Lower leg skin (tissue), 4 donors: ENCODE measurements around the gene LLGL1. TPM values are rescaled to one million over a fixed set of nuclear protein-coding genes. Genes with fewer than 3 reads are reported as not detected.

ENCODE experiments used
- DNase-seq, 2 donors: peaks; one replicate each; pipeline ENCODE4 v3.0.0-alpha.2; 2019; ENCODE audit warnings: low spot score in 2 of 2
- H3K4me3 ChIP-seq: fragments of 200-600 bp; sonication (generic); 2 replicates; pipeline ENCODE4 v1.5.1; 2017; ENCODE audit warnings: mild to moderate bottlenecking, low read depth; ENCODE audit not compliant: poor library complexity, severe bottlenecking
- POLR2A ChIP-seq, 2 donors: fragments of 450-650 bp; IDR thresholded peaks; one replicate each; pipeline ENCODE4 v1.6.1; 2016 to 2017; ENCODE audit warnings: antibody characterized with exemption in 2 of 2, mild to moderate bottlenecking in 1 of 2, moderate library complexity in 1 of 2
- whole genome bisulfite sequencing, 2 donors: methylation state at CpG; one replicate each; pipeline ENCODE4 v1.1.5; 2018; 5-methylcytosine and 5-hydroxymethylcytosine counted together
- intact Hi-C: fragments of 100-400 bp; cut with DNase I; formaldehyde crosslinking; loops from one replicate; pipeline ENCODE4 v1.15.0; 2023; ENCODE audit warnings: low total_unique reads
- total RNA-seq, 4 donors: library from RNA; depleted of rRNA; stranded (reverse); fragments of >200 nt; gene quantifications; one replicate each; pipeline ENCODE4 v1.1.0, GENCODE V29; 2016
- TF ChIP-seq, protein P1 (sequence below), 3 donors: fragments of 450-650 bp; IDR thresholded peaks; one replicate each; pipeline ENCODE4 v1.5.1; 2016; ENCODE audit warnings: antibody characterized with exemption in 3 of 3, mild to moderate bottlenecking in 3 of 3, moderate library complexity in 2 of 3

The LLGL1 gene
- total RNA-seq, 4 donors from 2014 or later: 24.5 to 32.7 (median 29.3) TPM

DNA sequence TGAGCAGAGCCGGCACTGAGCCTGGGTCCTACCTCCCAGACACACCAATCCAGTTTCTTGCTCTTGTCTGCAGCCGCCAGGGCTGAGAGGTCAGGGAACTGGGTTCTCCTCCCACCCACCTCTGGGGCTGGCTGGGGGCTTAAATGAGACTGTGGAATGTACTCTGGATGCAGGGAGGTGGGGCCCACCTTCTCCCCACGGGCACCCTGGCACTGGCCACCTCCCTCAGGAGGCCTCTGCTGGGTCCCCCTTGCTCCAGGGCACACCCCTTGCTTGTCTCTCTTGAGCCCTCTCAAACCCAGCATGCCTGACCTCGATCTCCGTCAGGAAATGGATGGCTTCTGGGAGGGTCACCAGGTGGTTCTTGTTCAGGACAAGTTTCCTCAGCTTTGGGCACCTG is 26.7 kb downstream of the LLGL1 start:
- H3K4me3 ChIP-seq: no peak overlapping the region
- 90 to 93% methylated on average over 4 to 5 of the region's 5 CpGs for WGBS, 2 donors
- TF ChIP-seq, protein P1, sequence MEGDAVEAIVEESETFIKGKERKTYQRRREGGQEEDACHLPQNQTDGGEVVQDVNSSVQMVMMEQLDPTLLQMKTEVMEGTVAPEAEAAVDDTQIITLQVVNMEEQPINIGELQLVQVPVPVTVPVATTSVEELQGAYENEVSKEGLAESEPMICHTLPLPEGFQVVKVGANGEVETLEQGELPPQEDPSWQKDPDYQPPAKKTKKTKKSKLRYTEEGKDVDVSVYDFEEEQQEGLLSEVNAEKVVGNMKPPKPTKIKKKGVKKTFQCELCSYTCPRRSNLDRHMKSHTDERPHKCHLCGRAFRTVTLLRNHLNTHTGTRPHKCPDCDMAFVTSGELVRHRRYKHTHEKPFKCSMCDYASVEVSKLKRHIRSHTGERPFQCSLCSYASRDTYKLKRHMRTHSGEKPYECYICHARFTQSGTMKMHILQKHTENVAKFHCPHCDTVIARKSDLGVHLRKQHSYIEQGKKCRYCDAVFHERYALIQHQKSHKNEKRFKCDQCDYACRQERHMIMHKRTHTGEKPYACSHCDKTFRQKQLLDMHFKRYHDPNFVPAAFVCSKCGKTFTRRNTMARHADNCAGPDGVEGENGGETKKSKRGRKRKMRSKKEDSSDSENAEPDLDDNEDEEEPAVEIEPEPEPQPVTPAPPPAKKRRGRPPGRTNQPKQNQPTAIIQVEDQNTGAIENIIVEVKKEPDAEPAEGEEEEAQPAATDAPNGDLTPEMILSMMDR (IDR thresholded peaks at IDR 0.05): no peak
- TF ChIP-seq POLR2A (IDR thresholded peaks at IDR 0.05): no peak
- intact Hi-C loops: no loop called here
- no peak for DNase-seq

GRCh38 chr17:18253187-18253884 is 27.9 kb downstream of the LLGL1 start:
- no peak for DNase-seq
- 80 to 84% methylated on average over 15 to 16 of the region's 16 CpGs for WGBS, 2 donors
- intact Hi-C loops: no loop called here
- no peak for TF ChIP-seq POLR2A (IDR thresholded peaks at IDR 0.05)
- TF ChIP-seq, protein P1 (IDR thresholded peaks at IDR 0.05): no peak
- H3K4me3 ChIP-seq: no peak overlapping the region

GRCh38 chr17:18253947-18254821 is 28.7 kb downstream of the LLGL1 start:
- WGBS, 2 donors: 89 to 90% methylated on average over 23 to 24 of the region's 27 CpGs
- TF ChIP-seq POLR2A (IDR thresholded peaks at IDR 0.05): no peak
- TF ChIP-seq, protein P1 (IDR thresholded peaks at IDR 0.05): no peak
- intact Hi-C loops: no loop called here
- no peak for DNase-seq
- H3K4me3 ChIP-seq: no peak overlapping the region

DNA sequence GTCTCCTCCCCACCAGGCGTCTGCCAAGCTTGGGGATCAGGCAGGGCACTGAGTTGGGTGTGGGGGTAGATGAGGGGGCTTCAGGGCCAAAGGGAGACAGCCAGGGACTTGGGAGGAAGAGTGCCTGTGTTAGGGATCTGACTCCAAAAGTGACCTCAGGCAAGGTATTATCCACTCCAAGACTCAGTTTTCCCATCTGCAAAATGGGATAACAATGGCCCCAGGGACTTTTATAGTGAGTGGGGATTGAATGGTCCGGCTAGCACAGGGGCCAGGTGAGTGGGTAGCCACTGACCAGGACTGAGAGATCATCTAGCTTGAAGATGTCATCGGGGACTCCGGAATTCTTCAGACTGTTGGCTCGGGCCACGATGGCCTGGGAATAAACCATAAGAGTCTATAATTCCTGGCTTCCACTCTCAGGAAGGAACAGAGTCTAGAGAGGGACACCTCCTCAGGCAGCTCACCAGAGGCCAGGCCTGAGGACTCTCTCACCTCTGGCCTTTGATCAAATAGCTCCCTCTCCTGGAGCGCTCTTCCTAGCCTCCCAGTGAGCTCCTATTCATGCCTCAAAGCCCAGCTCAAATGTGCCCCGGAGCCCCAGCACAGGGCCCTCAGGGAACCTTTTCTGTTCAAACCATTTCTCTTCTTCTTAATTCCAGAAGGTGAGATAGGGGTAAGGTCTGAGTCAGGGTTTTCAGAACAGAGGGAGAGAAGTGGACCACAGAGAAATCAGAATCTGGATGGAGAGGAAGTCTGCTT is 29.6 kb downstream of the LLGL1 start:
- WGBS, 2 donors: 95% methylated on average over 8 of the region's 8 CpGs
- intact Hi-C loops: no loop called here
- H3K4me3 ChIP-seq: no peak overlapping the region
- no peak for TF ChIP-seq POLR2A (IDR thresholded peaks at IDR 0.05)
- TF ChIP-seq, protein P1 (IDR thresholded peaks at IDR 0.05): no peak
- DNase-seq: no peak

- no peak overlapping the region for H3K4me3 ChIP-seq
- intact Hi-C loops: no loop called here
- DNase-seq: no peak
- 85 to 89% methylated on average over 8 to 11 of the region's 11 CpGs for WGBS, 2 donors
- TF ChIP-seq POLR2A (IDR thresholded peaks at IDR 0.05): no peak
- TF ChIP-seq, protein P1 (IDR thresholded peaks at IDR 0.05): no peak
These were observed 30.9 kb downstream of the LLGL1 start for GRCh38 chr17:18256351-18256750.
